Peyer's patch (tissue), 4 donors: ENCODE data around the gene MAGI2.

Source experiments
- CTCF ChIP-seq, 6 experiments: fragments of 450-650 bp in 4 of 6; fragments of 200-600 bp in 2 of 6; sonication (generic) in 1 of 6; IDR thresholded peaks; one replicate each; pipeline ENCODE4 v1.5.1; 2017 to 2019; ENCODE audit warnings: antibody characterized with exemption in 6 of 6, mild to moderate bottlenecking in 3 of 6, moderate library complexity in 1 of 6
- POLR2A ChIP-seq, 2 donors: fragments of 450-650 bp; IDR thresholded peaks; one replicate each; pipeline ENCODE4 v1.5.1; 2017; ENCODE audit warnings: antibody characterized with exemption in 2 of 2, mild to moderate bottlenecking in 2 of 2, moderate library complexity in 2 of 2

GRCh38 chr7:79180533-79180932 lies 272.9 kb downstream of the MAGI2 start:
- TF ChIP-seq CTCF (IDR thresholded peaks at IDR 0.05) (no peak), POLR2A (IDR thresholded peaks at IDR 0.05) (no peak)
